Type B pancreatic cell (in vitro differentiated cells): ENCODE measurements around the gene PPIA. TPM values are rescaled to one million over a fixed set of nuclear protein-coding genes. Genes with fewer than 3 reads are reported as not detected.

Experiments
- DNase-seq: peaks from one replicate; pipeline ENCODE4 v3.0.0; 2021; ENCODE audit warnings: mixed read lengths; ENCODE audit not compliant: unreplicated experiment; ENCODE audit errors: extremely low spot score
- H3K27ac Mint-ChIP-seq: 2 replicates; pipeline ENCODE4 v1.8.0; 2021; ENCODE audit warnings: mild to moderate bottlenecking, mixed read lengths
- H3K27me3 Mint-ChIP-seq: 2 replicates; pipeline ENCODE4 v1.8.0; 2021; ENCODE audit warnings: mixed read lengths
- H3K36me3 Mint-ChIP-seq: 2 replicates; pipeline ENCODE4 v1.8.0; 2021; ENCODE audit warnings: mixed read lengths
- H3K4me1 Mint-ChIP-seq: one replicate; pipeline ENCODE4 v1.8.0; 2021; ENCODE audit warnings: mixed read lengths; ENCODE audit not compliant: unreplicated experiment
- H3K4me3 Mint-ChIP-seq: 2 replicates; pipeline ENCODE4 v1.8.0; 2021; ENCODE audit warnings: mild to moderate bottlenecking, mixed read lengths
- H3K9me3 Mint-ChIP-seq: 2 replicates; pipeline ENCODE4 v1.8.0; 2021; ENCODE audit warnings: mixed read lengths
- total RNA-seq: library from RNA; stranded (reverse); gene quantifications from 2 replicates; pipeline ENCODE4 v1.2.1, GENCODE V29; 2021; ENCODE audit warnings: low replicate concordance
- TF ChIP-seq, protein P1 (sequence below): fragments of 200-600 bp; sonication (generic); conservative IDR thresholded peaks from 2 replicates; pipeline ENCODE4 v1.5.0; 2021; ENCODE audit warnings: antibody characterized with exemption, mild to moderate bottlenecking

The PPIA gene
- total RNA-seq, 1 donor from 2014 or later = 1,469 TPM

DNA sequence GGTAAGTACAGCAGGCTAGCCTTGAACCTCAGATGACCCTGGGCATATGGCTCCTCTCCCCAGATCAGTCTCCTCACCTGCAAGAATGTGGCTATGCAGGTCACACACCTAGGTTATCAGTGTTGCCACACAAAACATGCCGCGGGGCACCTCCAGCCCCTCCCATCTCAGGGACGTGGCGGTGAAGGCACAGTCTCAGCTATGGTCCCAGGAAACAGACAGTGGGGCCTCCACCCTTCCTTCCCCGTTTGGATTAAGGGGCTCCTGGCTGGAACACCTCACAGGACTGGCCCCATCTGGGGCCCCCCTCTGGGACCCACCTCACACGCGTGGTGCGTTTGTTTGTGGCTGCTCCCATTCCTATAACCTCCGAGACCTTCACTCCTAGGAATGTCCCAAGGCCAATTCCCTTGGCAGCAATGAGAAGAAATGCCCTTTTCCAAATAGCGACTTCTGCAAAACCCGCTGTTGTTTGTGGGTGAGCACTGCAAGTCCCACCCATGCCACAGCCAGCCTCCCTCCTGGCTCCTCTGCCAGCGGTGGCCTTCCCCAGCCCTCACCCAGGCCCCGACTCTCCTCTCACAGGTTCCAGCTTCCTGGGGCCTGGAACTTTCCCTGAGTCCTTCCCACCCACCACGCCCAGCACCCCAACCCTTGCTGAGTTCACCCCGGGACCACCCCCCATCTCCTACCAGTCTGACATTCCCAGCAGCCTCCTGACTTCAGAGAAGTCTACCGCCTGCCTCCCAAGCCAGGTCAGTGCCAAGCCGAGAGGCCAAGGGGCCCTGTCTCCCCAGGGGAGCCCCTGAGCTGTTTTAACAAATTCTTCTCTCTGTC, 30.7 kb upstream of the PPIA start:
- Mint-ChIP-seq H3K4me1 (peaks cover 22% of the 10 kb centered on the region), H3K27me3 (no peaks in the 10 kb centered on the region), H3K27ac (no peak overlapping the region), H3K36me3 (peaks cover 14% of the 10 kb centered on the region), H3K9me3 (no peaks in the 10 kb centered on the region), H3K4me3 (no peak overlapping the region)
- no peak for DNase-seq
- TF ChIP-seq, protein P1, sequence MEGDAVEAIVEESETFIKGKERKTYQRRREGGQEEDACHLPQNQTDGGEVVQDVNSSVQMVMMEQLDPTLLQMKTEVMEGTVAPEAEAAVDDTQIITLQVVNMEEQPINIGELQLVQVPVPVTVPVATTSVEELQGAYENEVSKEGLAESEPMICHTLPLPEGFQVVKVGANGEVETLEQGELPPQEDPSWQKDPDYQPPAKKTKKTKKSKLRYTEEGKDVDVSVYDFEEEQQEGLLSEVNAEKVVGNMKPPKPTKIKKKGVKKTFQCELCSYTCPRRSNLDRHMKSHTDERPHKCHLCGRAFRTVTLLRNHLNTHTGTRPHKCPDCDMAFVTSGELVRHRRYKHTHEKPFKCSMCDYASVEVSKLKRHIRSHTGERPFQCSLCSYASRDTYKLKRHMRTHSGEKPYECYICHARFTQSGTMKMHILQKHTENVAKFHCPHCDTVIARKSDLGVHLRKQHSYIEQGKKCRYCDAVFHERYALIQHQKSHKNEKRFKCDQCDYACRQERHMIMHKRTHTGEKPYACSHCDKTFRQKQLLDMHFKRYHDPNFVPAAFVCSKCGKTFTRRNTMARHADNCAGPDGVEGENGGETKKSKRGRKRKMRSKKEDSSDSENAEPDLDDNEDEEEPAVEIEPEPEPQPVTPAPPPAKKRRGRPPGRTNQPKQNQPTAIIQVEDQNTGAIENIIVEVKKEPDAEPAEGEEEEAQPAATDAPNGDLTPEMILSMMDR = no peak

DNA sequence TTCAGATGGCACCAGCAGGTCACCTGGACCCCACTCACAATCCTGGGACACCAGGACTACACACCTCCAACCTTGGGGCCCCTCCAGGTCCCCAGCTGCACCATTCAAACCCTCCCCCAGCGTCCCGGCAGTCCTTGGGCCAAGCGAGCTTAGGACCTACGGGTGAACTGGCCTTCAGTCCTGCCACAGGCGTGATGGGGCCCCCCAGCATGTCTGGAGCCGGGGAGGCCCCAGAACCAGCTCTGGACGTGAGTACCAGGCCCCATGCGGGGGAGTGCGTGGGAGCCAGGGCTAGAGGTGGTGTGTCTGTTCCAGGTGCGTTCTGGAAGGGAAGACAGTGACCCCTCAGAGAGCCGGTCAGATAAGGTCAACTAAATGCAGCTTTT, 30.1 kb upstream of the PPIA start:
- peaks cover 22% of the 10 kb centered on the region for H3K4me1 Mint-ChIP-seq
- TF ChIP-seq, protein P1 = no peak
- H3K4me3 Mint-ChIP-seq = no peak overlapping the region
- H3K27me3 Mint-ChIP-seq = no peaks in the 10 kb centered on the region
- DNase-seq = no peak
- H3K36me3 Mint-ChIP-seq = peaks cover 14% of the 10 kb centered on the region
- H3K9me3 Mint-ChIP-seq = no peaks in the 10 kb centered on the region
- H3K27ac Mint-ChIP-seq = no peak overlapping the region

DNA sequence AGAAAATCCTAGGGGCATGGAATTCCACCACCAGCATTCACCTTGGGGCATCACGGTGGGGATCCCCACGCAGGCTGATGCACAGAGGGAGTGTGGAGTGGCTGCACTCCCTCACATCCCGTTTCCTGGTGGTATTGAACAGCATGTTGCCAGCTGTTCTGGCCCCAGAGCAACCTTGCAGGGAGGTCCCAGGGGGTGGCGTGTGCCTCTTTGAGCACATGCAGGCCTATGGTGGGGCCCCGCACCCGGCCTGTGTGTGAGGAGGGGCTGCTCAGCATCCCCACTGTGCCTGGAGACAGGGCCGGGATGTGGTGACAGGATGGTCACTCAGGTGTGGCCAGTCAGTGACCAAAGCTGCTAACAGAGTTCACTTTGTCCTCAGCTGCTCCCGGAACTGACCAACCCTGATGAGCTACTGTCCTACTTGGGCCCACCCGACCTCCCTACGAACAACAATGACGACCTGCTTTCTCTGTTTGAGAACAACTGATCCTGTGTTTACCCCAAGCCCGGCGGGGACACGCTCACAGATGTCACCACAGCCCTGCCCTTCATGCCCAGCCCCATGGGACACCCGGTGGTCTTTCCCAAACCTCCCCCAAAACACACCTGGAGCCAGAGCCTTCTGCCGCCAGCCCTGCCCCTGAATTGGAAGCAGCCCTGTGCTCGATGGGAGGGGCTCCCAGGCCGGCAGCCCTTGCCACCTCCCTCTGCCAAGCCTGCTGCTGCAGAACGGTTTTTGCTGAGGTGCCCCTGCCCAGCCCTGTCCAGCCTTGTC, 29.2 kb upstream of the PPIA start:
- no peaks in the 10 kb centered on the region for H3K27me3 Mint-ChIP-seq
- DNase-seq = no peak
- peaks cover 8% of the 10 kb centered on the region for H3K36me3 Mint-ChIP-seq
- H3K9me3 Mint-ChIP-seq = no peaks in the 10 kb centered on the region
- TF ChIP-seq, protein P1 = no peak
- H3K4me1 Mint-ChIP-seq = peaks cover 22% of the 10 kb centered on the region
- peak overlapping the region; percentile 86 for H3K27ac Mint-ChIP-seq
- no peak overlapping the region for H3K4me3 Mint-ChIP-seq

DNA sequence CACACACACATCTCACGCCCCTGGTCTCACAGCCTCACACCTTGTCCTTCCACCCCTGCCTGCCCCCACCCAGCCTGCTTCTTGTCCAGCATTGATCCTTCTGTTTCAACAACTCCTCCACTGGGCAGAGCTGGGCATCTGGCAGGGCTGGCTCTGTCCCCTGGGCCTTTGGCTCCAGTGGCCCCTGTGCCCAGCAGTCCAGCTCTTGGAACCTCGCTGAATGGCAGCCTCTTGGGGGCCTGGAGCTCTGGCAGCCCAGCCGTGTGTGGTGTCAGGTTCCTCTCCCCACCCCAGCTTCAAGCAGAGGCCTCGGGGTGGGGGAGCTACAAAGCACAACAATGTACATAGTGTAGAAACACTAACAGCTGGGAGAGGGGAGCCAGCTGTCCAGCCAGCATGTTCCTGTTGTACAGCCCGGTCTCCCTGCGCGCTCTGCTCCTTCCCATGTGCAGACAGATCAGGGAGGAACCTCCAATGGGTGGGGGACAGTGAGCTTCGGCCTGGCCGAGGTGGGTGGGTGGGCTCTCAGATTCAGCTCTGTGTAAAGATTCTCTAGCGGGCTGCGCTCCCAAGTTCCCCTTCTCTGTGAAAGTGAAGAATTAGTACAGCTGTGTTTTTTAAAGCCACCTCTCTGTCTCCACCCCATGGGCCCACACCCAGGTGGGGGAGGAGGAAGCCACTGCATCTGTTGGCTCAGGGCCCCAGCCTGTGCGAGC, 28.4 kb upstream of the PPIA start:
- Mint-ChIP-seq H3K9me3 (no peaks in the 10 kb centered on the region), H3K27ac (peak overlapping the region; percentile 86), H3K4me1 (peaks cover 22% of the 10 kb centered on the region), H3K4me3 (peak overlapping the region; percentile 44), H3K36me3 (peaks cover 6% of the 10 kb centered on the region), H3K27me3 (no peaks in the 10 kb centered on the region)
- TF ChIP-seq, protein P1 = no peak
- no peak for DNase-seq

DNA sequence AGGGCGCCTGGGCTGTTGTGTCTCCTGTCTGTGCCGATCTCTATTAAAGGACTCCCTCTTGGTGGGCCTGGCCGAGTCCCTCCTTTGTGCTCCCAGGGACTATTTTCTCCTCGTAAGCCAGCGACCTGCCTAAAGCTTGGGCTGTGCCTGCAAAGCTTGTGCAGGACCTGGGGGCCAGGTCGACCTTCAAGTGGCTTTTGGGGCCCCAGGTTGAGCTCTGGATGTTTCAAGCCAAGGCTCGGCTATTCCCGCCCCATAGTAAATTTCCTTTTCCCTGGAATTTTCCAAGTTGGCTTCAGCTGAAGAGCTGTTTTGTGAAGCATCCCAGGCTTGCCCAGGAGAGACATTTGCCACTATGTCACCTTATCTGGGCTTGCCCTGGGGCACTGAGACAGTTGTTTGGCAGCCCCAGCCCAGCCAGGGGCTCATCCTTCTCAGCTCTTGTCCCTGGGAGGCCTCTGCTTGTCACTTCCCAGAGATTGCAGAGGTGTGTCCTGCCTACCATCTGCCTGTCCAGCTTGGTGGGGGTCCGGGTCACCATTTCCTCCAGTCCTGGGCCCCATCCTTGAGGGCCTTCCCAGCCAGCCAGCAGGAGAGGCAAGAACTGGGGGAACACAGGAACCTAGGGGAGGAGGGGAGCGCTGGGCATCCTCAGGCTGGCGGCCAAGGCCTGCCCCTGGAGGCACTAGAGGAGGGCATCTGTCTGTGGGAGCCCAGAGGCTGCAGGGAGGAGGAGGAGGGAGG, 27.7 kb upstream of the PPIA start:
- Mint-ChIP-seq H3K9me3 (no peaks in the 10 kb centered on the region), H3K27me3 (no peaks in the 10 kb centered on the region), H3K27ac (peak overlapping the region; percentile 86), H3K36me3 (peaks cover 6% of the 10 kb centered on the region), H3K4me3 (peak overlapping the region; percentile 44), H3K4me1 (peaks cover 22% of the 10 kb centered on the region)
- DNase-seq = no peak
- TF ChIP-seq, protein P1 = no peak
